Ishikawa (cell line): ENCODE results near the gene ACYP1.

Source experiments
- CEBPB ChIP-seq: IDR thresholded peaks from 2 replicates; pipeline ENCODE4 v1.6.1; 2012
- CREB1 ChIP-seq: IDR thresholded peaks from 2 replicates; pipeline ENCODE4 v1.6.1; 2012; ENCODE audit warnings: low read depth
- EGR1 ChIP-seq: IDR thresholded peaks from 2 replicates; pipeline ENCODE4 v1.6.1; 2012
- EP300 ChIP-seq: IDR thresholded peaks from 2 replicates; pipeline ENCODE4 v1.6.1; 2012; ENCODE audit warnings: borderline replicate concordance
- FOXM1 ChIP-seq: IDR thresholded peaks from 2 replicates; pipeline ENCODE4 v1.6.1; 2012; ENCODE audit warnings: low read depth, borderline replicate concordance
- MAX ChIP-seq: IDR thresholded peaks from 2 replicates; pipeline ENCODE4 v1.6.1; 2012
- NFIC ChIP-seq: IDR thresholded peaks from 2 replicates; pipeline ENCODE4 v1.6.1; 2012
- RAD21 ChIP-seq: IDR thresholded peaks from 2 replicates; pipeline ENCODE4 v1.6.1; 2012; ENCODE audit warnings: low read depth
- REST ChIP-seq: IDR thresholded peaks from 2 replicates; pipeline ENCODE4 v1.6.1; 2012; ENCODE audit warnings: low read depth, mild to moderate bottlenecking
- TAF1 ChIP-seq: IDR thresholded peaks from 2 replicates; pipeline ENCODE4 v1.6.1; 2012; ENCODE audit warnings: low read depth, mild to moderate bottlenecking
- TCF12 ChIP-seq: IDR thresholded peaks from 2 replicates; pipeline ENCODE4 v1.6.1; 2012; ENCODE audit warnings: low read depth
- TEAD4 ChIP-seq: IDR thresholded peaks from 2 replicates; pipeline ENCODE4 v1.6.1; 2012
- USF1 ChIP-seq: IDR thresholded peaks from 2 replicates; pipeline ENCODE4 v1.6.1; 2012
- YY1 ChIP-seq: IDR thresholded peaks from 2 replicates; pipeline ENCODE4 v1.6.1; 2012; ENCODE audit warnings: low read depth
- ZBTB7A ChIP-seq: IDR thresholded peaks from 2 replicates; pipeline ENCODE4 v1.6.1; 2012; ENCODE audit warnings: low read depth

The ACYP1 gene

GRCh38 chr14:75063491-75064204, at the start of gene ACYP1:
TSS of gene ACYP1 (minus strand) at chr14:75064024. CDS start at chr14:75063553, 471 bp downstream.
- no peak for TF ChIP-seq ZBTB7A
- peak; percentile 71 for TF ChIP-seq MAX
- 0 out of 2 replicates have a peak, but pooled peaks have one; percentile 25 for TF ChIP-seq TEAD4
- no peak for TF ChIP-seq NFIC
- no peak for TF ChIP-seq YY1
- TF ChIP-seq EP300, result no peak
- no peak for TF ChIP-seq RAD21
- no peak for TF ChIP-seq CREB1
- TF ChIP-seq CEBPB, result no peak
- TF ChIP-seq TAF1, result peak; percentile 56; the same call in 1 of the 2 replicates
- TF ChIP-seq USF1, result no peak
- TF ChIP-seq EGR1, result no peak
- TF ChIP-seq FOXM1, result no peak
- 0 out of 2 replicates have a peak, but pooled peaks have one; percentile 33 for TF ChIP-seq TCF12
- TF ChIP-seq REST, result peak; percentile 55

GRCh38 chr14:75109877-75110276, 46.1 kb upstream of the ACYP1 start:
- TF ChIP-seq FOXM1 (no peak), REST (no peak), NFIC (no peak), MAX (no peak), CREB1 (no peak), USF1 (no peak), RAD21 (no peak), EGR1 (no peak), CEBPB (no peak), EP300 (no peak), TAF1 (no peak), YY1 (no peak), TEAD4 (no peak), ZBTB7A (no peak), TCF12 (no peak)

- TF ChIP-seq RAD21 (no peak), YY1 (no peak), CREB1 (no peak), NFIC (no peak), TAF1 (no peak), EGR1 (no peak), FOXM1 (no peak), MAX (no peak), CEBPB (no peak), TCF12 (no peak), USF1 (no peak)
Observed at GRCh38 chr14:75107186-75107585, 43.4 kb upstream of the ACYP1 start.

GRCh38 chr14:75101491-75101890, 37.7 kb upstream of the ACYP1 start:
- TF ChIP-seq CREB1 (no peak), USF1 (no peak), FOXM1 (no peak), YY1 (no peak), TCF12 (no peak)

- no peak for TF ChIP-seq NFIC
- TF ChIP-seq TAF1, result no peak
- no peak for TF ChIP-seq MAX
- TF ChIP-seq EP300, result no peak
- TF ChIP-seq ZBTB7A, result no peak
- TF ChIP-seq TCF12, result no peak
- TF ChIP-seq YY1, result no peak
- no peak for TF ChIP-seq USF1
- TF ChIP-seq FOXM1, result no peak
Observed at GRCh38 chr14:75098682-75099081, 34.9 kb upstream of the ACYP1 start.
